Activated T-helper 9 cell treated with anti-CD3 and anti-CD28 coated beads, Interleukin-2, amount 50 U/mL, for 16 hours (primary cell): ENCODE results near the gene DLGAP5.
A peak's percentile ranks its signal among the peaks of the same experiment; 100 is the strongest.

Source experiments
- DNase-seq: peaks from one replicate; pipeline ENCODE4 v3.0.0-alpha.2; 2020; ENCODE audit warnings: low read depth

DLGAP5 gene

DNA sequence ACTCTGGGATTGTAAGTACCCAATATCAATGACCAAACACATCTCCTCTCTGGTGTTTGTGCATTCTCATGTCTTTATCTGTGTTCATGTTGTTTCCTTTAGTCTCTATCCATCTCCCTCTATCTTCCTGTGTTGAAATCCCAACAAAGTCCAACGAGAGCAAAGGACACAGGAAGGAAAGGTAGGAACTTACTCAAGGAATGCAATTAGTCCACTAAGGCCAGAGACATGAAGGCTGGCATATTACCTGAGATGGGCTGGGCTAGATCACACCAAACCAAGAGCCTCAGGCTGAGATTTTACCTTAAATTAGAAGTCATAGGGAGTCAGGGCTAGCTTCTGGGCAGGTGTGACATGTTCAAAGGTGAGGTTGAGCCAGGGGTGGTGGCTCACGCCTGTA is 76.7 kb downstream of the DLGAP5 start:
- no peak for DNase-seq

DNA sequence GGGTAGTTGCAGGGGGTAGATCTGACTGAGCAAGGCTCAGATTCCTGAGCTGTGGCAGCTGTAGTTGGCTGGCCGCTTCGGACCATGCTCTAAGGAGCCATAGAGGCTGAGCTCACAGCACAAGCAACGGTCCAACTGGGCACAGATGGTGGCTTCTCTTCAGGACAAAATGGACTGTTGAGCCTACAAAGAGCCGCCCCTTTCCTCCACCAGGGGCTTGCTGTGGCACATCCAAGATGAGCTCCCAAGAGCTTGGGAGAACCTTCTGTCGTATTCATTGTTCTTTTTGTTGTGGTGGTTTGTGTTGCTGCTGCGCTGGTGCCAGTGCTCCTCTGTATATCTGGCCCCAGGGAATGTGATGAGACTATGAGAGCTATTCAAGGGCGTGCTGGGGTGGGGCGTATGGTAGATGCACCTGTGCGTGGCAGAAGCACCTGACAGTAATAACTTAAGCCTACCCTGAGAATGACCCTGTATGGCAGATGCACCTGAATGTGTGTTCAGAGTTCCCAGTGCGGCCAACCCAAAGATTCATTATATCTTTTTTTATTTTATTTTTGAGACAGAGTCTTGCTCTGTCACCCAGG is 80.2 kb downstream of the DLGAP5 start:
- DNase-seq = no peak

DNA sequence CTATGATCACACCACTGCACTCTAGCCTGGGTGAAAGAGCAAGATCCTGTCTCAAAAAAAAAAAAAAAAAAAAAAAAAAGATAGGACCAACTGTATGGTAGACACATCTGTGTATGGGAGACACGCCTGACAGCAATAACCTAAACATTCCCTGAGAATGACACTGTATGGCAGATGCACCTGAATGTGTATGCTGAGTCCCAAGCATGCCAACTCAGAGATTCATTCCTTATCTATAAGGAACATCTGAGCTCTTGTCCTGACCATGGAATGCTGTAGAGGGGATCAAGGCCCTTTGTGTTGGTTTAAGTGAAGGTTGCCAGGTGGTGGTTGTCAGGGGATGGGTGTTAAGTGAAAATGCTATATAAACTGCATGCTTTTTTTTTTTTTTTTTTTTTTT is 81.5 kb downstream of the DLGAP5 start:
- DNase-seq = no peak

DNA sequence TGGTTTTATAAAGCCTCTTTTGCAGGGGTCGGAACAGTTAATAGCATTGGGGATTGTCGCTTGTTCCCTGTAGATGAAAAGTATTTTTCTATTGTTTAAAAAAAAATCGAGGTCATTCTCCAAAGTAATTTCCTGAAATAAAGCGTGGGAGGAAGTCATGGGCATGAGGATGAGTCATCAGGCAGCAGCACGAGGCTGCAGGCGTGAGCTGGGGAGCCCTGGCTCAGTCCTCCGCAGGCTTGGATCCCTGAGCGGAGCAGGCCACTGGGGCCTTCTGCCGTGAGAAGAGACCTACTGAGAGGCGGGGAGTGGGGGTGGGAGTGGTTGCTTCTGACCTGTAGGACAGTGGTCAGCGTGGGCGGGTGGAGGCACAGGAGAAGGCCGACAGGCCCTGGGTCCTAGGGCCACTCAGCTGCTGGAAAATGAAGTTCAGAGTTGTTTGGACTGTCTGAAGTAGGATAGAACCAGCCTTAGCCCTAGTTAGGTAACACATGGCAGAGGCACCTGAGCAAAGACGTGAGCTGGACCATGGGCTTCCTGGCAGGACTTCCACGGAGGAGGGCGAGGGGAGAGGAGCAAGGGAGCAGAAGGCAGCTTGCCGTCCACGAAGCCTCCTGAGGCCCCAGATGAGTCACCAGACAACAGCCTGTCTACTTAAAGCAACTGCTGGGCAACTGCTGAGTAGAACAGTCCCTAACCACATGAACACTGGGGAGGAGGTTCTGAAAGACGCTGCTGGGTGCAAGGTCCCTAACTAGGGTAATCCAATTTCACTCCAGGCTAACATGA is 83.4 kb downstream of the DLGAP5 start:
- peak; percentile 43 for DNase-seq

DNA sequence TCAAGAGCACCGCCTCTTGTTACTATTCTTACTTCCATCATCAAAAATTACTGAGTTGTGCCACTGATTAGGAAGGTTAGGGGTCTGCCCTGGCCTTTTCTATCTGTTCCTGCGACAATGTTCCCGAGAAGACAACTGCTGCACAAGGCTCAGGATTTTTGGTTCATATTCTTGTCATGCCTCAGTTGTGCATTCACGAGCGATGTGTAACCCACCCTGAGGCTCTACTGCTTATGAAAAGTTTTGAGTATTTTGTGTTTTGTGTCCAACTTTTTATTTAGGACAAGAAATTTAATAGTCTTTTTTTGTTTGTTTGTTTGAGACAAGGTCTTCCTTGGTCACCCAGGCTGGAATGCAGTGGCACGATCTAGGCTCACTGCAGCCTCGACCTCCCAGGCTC is 85.4 kb downstream of the DLGAP5 start:
- no peak for DNase-seq

DNA sequence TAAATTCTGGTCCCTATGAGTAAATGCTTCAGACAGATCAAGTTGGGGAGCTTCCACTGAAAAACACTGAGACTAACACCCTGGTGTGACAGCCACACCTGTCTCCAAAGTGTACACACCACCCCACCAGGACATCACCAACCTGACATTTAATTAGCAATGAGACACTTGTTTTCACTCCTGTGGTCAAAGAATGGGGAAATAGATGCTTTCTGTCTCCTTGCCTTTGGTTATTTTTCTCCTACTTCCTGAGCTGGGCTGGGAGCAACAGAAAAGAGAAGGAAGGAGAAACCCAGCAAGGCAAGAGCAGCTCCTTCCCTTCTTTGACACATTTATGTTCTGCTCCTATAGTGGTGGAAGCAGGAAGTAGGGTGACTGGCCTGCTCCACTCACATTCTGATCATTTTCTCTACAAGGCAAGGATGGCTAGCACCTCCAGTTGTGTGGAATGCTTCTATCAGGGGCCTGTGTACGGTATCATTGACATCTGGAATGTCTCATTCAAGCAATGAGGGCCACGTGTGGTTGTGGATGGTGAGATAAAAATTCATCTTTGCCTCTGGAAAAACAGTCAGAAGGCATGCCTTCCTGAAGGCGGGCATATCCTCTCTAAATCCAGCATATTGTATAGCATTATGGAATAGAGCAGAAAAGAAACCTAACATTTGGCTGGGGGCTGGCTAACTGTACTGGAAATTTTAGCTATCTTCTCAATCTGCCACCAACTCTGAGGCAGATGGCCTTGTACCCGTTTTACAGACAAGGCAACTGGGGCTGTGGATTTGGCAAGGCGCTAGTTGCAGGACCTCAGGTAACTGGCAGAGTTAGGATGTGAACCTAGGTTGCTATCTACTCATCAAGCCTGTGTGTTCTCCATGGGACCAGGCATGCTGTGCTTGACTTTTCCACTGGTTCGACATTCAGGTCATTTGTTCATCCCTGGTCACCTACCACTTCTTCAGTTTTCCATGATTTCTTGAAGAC is 87.1 kb downstream of the DLGAP5 start:
- DNase-seq = no peak

DNA sequence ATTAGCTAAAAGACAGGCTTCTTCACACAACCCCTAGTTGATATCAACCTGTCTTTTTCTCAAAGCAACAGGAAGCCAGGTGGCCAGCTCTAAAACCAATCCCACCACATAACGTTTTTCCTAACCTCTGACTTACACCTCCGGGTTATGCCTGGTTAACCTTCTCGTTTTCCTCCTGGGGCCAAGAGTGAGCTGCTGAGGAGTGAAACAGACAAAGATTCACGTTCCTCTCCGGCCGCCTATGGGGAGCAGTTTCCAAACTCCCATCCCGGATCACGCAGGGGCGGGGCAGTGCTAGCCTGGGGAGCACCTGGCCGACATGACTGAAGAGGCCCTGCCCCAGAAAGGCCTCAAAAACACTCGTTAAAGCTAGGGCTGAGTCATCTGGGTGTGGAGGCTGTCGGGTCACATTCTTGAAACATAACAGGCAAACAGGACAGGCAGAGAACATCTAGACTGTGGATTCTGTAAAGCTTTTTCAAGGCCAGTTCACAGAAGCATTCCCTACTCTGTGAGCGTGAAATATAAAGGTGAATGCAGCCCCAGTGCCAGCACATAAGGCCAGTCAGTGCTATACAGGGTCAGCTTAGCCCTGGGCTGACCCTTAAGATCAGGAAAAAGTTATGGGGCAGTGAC is 88.3 kb downstream of the DLGAP5 start:
- peak; percentile 50 for DNase-seq

DNA sequence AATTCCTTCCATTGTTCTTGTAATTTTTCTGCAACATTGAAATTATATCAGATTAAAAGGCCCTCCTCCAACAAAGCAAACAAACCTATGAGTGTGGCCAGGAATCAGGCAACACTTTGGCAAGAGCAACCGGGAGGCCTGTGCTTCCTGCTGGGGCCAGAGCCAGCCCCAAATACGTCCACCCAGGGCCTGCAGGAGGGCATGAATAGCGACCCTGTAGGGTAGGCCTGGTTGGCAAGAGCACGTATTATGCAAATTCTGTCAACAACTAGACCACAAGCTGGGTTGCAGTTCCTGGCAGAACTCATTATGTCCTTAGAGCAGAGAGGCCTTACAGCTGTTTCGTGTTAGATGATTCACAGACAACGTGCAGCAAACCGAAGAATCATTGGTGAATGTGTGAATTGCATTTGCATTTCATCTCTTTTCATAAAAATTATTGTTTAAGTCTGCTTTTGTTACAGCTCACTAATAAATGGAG is 89.2 kb downstream of the DLGAP5 start:
- peak; percentile 29 for DNase-seq

DNA sequence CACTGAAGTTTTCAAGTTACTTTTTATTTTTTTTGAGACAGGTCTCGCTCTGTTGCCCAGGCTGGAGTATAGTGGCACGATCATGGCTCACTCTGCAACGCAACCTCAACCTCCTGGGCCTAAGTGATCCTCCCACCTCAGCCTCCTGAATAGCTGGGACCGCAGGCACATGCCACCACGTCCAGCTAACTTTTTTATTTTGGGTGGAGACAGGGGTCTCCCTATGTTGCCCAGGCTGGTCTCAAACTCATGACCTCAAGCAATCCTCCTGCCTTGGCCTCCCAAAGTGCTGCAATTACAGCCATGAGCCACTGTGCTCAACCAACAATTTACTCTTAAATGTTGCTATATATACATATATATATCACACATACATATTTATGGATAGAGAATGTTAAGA is 89.7 kb downstream of the DLGAP5 start:
- DNase-seq = no peak

DNA sequence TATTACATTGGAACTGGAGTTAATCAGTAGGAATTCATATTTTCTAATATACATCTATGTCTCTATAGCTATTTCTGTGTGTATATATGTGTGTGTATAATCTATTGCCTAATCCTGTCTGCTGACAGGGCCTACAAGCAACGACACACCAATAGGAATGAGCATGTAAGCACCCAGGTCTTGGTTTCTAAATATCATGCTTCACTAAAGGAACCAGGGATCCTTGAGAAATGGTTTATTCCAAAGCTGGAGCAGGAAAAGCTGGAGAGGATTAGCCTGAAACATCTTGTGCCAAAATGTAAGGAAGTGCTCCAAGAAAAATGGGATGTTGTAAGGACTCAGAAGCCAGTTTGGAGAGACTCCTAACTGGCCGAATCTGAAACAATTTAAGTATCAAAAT is 91.6 kb downstream of the DLGAP5 start:
- DNase-seq = no peak

DNA sequence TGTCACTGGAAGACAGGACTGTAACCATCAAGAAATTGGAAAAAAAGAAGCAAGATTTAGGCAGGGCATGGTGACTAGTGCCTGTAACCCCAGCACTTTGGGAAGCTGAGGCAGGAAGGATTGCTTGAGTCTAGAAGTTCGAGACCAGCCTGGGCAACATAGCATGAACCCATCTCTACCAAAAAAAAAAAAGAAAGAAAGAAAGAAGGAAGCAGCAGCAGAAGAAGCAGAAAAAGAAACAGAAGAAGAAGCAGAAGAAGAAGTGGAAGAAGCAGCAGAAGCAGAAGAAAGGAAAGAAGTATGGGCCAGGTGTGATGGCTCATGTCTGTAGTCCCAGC is 92.9 kb downstream of the DLGAP5 start:
- no peak for DNase-seq
